Measurements from ENCODE around the gene GALNT17.
"Not testable (repeated sequence)": the region's sequence is repeated elsewhere in the genome, so short reads cannot be mapped to it uniquely, and the experiment has no call there.

The GALNT17 gene

DNA sequence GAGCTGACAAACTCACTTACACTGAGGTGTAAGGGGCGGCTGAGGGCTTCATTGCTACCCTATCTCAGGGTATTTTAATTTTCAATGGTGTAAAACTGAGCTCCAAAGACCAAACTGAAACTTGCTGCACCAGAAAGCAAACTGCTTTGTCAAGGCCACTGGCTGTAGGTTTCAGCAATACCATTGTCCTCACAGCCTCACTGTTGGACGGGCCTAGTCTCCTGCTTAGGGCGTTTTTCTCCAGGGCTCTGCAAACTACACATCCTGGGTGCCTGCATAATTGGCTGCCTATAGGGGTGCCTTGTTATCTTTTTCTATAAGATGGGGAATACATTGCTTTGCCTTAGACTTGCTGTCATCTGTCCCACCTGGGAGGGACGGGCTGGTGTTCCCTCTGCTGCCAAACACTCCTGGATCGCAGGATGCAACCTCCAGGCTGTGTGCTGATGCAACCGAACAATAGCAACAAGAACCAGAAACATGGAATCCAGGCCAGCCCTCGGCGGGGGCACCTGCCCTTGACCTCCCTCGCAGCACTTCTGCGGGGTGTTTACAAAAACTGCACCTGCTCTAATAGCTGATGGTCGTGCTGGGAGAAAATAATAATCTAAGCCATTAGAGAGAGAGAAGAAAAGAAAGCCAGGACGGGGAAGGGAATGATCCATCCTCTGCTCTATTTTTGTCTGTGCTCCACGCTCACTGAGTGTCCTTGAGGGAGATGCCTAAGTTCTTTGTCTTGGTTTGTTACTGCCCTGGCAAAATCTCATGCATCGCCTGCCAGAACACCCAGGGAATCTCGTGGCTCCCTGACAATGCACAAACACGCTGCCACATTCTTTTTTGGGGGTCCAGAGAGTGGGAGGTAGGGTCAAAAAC lies 104.5 kb downstream of the GALNT17 start:
- no peak for FAIRE-seq

DNA sequence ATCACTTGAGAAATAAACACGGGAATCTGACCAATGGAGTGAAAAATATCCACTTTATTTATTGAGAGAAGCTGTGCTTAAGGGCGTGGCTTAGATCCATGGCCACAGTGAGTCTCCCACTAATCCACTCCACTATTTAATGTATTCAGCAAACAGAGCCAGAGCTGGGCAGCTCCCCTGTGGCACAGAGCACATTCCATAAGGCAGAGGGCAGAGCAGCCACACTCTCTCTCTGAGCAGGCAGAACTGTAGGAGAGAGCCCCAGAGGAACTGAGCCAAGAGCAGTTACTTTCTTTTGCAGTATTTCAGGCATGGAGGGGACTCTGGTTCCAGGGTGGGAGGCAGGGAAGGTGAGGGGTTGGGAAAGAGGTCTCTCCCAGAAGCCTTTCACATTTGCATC lies 106.0 kb downstream of the GALNT17 start:
- FAIRE-seq: no peak

DNA sequence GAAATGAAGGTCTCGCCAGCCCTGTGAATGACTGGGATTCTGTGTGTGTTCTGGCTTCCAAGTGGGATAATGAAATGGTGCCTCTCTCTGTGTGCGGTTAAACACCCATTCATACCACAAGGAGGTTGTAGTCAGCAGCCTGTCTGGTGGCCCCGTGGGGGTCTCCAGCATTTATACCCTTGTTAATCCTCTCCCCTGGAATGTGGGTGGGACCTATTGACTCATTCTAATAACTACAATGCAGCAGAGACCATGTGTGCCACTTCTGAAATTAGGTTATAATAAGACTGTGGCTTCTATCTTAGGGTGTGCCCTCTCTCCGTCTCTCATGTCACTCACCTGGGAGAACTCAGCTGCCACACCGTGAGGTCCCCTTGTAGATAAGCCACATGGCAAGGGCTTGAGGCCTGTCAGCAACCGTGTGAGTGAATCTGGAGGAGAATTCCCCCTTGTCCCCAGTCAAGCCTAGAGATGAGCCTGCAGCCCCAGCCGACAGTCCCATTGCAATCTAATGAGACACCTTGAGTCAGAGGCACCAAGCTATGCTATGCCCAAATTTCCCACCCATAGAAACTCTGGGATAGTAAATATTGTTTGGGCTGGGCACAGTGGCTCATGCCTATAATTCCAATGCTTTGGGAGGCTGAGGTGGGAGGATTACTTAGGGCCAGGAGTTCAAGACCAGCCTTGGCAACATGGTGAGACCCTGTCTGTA lies 106.8 kb downstream of the GALNT17 start:
- no peak for FAIRE-seq

DNA sequence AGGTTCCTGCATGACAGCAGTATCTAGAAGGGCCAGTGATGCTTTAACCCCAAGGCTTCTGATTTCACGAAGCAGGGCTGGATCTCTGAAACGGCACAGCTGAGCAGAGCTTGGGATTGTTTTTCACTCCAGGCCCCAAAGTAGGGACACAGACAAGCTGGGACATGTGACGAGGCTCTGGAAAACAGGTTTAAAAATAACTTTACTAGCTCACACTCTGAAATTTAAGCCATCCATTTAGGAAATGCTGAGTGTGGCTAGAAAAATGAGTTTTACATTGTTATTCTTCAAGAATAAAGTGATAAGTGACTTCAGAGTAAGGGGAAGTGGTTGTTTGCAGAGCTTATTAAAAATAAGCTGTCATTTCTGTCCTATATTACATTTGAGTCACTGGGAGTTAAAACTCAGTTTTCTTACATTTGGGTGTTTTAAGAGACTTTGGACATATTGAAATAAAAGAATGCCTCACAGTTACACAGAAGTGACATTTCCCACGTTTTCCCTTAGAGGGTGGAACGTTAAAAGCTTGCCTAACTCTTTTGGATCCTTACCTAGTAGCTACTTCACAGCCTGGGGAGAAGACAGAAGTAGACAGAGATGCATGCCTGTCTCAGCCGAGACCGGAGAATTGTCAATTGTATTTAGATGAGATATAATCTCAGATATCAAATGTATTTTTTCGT lies 107.8 kb downstream of the GALNT17 start:
- FAIRE-seq: no peak

DNA sequence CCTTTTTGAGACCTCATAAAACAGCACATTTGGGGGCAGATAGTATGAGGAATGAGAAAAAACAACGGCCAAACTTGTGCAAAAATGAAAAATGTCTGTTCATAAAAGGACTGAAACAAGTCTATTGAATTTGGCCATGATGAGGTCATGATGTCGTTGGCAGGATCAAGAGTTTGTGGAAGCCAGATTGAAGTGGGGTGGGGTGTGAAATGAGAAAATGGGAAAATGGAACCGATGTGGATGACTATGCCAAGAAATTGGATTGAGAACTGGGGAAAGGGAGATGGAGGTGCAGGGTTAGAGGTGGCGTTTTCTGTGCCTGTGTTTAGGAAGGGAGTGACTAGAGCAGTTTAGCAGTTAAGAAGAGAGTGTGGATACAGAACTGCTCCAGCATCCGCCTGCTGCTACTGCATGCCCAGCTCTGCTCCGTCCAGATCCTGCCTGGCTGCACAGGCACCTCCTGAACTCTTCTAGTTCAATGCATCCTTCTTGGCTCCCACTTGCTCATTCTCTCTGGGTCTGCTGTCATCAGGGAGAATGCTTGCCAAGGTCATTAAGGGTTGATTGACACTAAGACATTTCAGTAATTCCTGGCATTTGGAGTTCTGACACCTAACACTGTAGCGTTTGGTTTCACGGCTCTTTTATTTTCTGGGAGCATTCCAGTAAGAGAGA lies 111.9 kb downstream of the GALNT17 start:
- FAIRE-seq: no peak

DNA sequence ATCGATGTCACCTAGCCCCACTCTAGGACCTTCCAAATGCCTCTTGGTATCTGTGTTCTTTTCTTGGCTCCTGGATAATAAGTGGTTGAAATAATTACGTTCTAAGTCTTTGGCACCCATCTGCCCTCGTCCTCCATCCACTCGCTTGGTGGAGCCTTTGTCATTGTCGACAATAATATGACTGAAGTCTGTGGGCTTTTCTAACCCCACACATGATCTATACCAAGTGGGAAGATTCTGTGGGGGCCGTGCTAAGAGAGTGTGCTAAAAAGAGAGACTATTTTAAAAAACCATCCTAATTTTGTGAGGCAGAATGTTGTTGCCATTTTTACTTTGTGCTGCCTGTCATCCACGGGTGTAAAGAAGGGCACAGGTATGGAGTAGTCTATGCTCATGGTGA lies 113.1 kb downstream of the GALNT17 start:
- FAIRE-seq: no peak

DNA sequence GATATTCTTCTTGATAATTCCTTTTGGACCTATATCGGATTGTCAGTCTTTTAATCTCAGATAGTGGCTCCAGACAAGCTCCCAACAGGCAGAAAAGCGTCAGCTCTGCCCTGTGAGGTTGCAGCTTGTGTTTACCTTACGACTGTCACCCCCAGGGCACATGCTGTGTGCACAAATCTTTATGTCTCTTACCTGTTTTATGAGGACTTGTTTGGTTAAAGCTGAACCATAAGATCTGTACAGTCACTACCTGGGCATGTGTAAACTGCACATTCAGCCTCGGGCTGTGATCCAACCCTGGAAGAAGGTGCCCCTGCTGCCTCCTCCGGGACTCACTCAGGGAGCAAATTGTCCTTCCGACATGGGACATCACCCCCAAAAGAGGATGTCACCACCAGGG lies 119.8 kb downstream of the GALNT17 start:
- FAIRE-seq: no peak

DNA sequence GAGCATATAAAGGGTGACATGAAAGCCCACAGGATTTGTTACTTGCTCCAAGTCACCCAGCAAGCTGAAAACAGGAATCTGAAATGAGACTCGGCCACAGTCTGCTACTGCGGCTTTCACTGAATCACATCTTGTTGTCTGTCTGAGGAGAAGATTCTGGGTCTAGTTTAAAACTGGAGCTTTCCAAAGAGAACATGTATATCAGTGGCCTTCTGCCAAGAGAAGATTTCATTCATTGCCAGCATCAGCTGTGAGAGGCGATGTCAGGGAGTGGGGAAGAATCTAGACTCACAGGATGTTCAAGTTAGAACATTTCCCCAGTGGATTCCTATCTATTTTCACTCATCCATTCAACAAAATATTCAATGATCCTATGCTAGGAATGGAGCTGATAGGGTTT lies 122.8 kb downstream of the GALNT17 start:
- FAIRE-seq: no peak

DNA sequence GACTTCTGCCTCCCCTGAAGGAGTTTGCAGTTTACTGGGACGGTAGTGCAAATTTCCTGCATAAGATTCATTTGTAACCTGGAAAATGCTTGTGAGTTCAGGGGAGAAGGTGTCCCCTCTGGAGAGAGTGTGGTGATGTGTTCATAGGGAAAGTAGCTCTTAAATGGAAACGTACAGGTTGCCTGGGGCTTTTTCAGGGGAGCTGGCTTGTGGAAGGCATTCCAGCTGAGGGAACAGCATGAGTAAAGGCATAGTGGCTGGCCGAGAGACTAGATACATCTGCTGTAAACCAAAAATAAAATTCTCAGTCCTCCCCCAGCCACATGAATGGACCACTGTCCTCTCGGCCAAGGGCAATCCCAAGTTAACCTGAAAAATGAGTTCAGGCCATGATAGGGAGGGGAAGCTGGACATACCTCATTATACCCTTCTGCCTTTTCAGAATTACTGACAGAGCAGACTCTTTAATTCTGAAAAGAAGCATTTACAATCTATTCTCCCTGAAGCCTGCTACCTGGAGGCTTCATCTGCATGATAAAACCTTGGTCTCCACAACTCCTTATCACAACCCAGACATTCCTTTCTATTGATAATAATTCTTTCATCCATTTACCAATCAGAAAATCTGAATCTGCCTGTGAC lies 123.7 kb downstream of the GALNT17 start:
- FAIRE-seq: no peak

DNA sequence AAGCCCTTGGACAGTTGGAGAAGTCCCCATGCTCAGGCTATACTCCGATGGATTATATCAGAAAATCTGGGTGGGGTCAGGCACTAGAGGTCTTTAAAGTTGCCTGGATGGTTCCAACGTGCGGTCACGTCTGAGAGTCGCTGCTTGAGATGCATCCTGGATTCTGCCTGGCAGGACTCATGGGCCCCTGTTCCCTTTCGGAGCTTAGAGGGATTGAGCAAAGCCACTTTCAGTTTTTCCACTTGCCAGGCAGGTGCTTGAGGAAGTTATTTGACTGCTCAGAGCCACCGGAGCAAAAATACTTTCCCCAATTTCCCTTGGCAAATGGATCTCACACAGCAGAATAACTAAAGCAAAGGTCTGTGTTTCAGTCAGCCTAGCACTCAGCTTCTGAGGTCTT lies 129.1 kb downstream of the GALNT17 start:
- FAIRE-seq: no peak

DNA sequence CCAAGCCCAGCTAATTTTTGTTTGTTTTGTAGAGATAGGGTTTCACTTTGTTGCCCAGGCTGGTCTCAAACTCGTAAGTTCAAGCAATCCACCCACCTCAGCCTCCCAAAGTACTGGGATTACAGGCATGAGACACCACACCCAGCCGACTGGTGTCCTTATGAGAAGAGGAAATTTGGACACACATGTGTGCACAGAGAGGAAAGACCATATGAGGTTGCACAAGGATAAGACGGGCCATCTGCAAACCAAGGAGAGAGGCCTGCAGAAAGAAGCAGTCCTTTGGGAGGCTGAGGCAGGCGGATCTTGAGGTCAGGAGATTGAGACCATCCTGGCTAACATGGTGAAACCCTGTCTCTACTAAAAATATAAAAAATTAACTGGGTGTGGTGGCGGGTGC lies 130.9 kb downstream of the GALNT17 start:
- not testable (repeated sequence) for FAIRE-seq

DNA sequence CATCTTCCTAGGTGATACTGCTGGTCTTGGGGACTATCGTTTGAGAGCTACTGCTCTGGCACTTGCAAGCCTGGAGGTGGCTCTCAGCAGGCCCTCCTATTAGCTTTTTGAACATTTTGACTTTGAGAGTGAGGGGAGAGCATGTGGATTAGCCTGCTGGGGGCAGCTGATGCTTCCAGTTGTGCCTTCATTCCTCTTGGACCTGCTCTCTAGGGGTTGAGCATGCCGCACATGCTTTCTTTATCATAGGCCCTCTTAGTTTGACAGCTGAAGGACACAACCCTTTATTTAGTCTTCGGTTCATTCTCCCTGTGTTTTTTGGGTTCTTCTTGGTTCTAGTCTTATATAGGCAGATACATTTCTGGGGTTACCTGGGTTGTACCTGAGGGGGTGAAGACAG lies 132.1 kb downstream of the GALNT17 start:
- no peak for FAIRE-seq

DNA sequence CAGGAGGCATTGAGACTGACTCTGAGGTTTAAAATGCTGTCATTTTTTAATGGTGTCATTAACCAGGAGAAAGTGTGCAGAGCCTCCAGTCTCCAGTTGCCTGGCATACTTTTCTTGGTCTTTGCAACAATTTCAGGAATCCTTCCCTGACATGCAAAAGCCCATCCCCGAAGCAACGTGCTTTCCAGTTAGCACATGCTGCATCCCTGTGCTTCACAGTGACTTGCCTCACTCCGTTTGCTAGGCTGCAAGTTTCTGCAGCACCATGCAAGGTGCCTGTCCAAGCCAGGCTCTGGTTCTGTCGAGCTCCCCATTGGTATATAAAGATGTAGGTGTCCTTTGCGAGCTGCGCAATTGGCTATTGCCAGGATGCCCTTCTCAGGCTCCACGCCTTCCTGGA lies 135.0 kb downstream of the GALNT17 start:
- FAIRE-seq: no peak

DNA sequence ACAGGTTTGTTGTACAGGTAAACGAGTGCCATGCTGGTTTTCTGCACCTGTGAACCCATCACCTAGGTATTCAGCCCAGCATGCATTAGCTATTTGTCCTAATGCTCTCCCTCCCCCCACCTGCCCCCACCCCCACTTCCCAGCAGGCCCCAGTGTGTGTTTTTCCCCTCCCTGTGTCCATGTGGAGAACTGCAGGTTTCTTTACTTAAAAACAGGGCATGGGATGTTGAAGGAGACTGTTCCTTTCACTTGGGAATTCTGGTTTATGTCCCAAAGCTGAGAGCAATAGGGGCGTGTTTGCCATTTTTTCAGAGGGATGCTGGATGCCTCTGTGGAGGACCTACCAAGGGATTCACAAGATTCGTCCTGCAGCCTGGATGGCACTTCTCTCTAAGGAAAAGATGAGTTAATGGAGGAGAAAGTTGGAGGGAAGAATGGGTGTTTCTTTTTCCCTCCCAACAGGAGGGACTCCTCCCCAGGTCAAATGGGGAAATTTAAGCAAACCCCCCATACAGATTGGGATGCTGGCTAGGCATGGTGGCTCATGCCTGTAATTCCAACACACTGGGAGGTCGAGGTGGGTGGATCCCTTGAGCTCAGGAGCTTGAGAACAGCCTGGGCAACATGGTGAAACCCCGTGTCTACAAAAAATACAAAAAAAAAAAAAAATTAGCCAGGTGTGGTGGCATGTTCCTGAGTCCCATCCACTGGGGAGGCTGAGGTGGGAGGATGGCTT lies 136.0 kb downstream of the GALNT17 start:
- no peak for FAIRE-seq

DNA sequence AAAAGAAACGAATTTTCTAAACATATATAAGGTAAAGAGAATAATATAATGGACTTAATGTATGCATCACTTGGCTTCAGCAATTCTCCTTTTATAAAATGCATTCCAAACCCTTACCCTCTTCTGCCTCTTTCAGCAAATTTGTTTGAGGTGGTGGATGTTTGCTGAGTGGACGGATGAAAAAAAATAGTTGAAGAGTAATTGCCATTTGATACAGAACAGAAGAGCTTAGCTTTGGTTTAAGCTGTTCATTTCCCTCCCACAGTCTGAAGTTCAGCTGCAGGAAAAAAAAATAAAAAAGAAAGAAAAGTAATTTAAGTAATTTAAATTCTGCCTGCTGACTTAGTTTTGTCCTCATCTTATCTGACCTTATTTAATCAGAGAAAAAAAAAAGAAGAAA lies 138.6 kb downstream of the GALNT17 start:
- FAIRE-seq: no peak

DNA sequence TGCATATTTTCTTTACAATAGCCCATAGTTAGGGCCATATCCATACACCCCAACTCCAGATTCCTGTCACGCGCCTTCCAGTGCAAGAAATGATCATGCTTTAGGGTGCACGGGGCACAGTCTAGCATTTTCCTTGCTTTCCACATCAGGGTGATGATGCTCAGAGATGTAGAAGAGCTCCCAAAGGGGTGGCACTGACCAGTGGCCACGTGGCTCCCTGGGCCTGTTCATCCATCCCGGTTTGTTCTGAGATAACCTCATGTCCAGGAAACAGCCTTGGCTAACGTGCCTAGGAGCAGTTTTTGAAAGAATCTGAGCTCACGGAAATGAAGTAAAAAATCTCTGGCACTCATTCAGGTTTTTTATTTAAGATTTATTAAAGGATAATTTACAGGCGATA lies 139.3 kb downstream of the GALNT17 start:
- no peak for FAIRE-seq

DNA sequence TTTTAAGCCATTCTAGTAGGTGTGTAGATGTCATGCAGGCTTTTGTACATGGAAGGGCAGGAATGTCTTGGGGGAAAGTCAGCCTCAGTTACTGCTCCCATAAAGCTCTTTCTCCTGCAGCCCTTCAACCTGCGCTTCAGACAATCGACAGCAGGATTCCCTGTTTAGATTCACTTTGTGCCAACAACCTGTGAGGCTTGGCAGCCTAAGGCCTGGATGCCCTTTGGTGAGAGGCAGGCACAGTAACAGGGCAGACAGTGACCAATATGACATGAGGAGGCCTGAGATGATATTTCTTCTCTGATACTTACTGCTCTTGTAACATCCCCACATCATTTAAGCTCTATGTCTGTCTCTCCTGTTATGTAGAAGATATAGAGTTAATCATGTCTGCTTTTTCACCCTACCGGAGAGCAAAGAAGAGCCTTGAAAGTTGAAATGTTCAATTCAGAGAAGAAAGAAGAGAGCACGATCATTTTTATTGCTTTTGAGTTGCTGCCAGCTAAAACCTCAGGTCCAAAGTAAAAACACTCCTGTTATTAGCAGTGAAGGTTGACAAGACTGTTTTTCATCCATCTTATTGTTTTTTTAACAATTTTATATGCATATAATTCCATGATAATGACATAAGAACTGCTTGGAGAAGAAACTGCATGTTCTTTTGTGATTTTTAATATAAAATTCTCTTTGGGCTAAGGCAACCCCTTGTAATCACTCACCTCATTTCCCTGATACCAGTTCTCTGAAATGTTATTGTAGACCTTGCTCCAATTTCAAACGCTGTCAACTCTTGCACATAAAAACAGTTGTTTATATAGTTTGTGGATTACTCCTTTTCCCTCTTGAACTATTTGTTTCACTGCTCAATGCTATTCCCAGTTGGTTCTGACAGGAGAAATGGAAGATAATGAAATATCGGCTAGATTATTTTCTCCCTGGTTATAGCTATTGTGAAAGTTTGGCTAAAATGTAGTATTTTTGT lies 140.9 kb downstream of the GALNT17 start:
- FAIRE-seq: no peak

DNA sequence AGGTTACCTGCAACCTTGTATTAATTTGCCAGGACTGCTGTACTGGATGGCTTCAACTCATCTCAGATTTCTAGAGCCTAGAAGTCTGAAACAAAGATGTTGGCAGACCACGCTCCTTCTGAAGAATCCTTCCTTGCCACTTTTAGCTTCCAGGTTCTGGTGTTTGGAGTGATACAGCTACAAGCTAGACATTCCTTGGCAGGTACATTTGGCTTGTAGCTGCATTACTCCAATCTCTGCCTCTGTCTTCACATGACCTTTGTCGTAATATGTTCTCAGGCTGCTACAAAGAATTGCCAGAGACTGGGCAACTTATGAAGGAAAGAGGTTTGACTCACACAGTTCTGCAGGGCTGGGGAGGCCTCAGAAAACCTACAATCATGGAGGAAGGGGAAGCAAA lies 146.3 kb downstream of the GALNT17 start:
- no peak for FAIRE-seq

DNA sequence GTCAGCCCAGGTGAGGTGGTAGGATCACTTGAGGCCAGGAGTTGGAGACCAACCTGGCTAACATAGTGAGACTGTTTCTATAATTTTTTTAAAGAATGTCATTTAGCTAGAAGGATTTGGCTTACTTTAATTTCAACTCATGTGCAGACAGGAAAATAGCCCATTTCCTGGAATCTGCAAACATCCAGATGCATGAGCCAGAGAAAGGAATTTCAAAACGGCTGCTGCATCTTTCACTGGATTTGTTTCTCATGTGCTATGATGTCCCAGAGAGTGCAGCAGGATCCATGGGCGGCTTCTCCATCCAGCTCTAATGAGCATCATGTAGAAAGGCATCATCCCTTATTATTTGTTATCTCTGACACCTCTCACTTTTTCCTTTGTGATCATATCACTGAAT lies 149.3 kb downstream of the GALNT17 start:
- no peak for FAIRE-seq

DNA sequence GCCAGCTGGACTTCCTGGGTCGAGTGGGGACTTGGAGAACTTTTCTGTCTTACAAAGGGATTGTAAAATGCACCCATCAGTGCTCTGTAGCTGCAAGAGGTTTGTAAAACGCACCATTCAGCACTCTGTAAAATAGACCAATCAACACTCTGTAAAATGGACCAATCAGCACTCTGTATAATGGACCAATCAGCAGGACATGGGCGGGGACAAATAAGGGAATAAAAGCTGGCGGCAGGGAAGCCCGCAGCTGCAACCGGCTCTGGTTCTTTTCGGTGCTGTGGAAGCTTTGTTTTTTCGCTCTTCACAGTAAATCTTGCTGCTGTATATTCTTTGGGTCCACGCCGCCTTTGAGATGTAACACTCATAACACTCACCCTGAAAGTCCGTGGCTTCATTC lies 151.9 kb downstream of the GALNT17 start:
- no peak for FAIRE-seq
